HG03196 (cell line): ENCODE data around the gene DNM2.

Source experiments
- ATAC-seq: cut with Tn5 transposase; IDR thresholded peaks from one replicate; pipeline ENCODE4 v1.9.1; 2021; ENCODE audit not compliant: unreplicated experiment

DNM2 gene

DNA sequence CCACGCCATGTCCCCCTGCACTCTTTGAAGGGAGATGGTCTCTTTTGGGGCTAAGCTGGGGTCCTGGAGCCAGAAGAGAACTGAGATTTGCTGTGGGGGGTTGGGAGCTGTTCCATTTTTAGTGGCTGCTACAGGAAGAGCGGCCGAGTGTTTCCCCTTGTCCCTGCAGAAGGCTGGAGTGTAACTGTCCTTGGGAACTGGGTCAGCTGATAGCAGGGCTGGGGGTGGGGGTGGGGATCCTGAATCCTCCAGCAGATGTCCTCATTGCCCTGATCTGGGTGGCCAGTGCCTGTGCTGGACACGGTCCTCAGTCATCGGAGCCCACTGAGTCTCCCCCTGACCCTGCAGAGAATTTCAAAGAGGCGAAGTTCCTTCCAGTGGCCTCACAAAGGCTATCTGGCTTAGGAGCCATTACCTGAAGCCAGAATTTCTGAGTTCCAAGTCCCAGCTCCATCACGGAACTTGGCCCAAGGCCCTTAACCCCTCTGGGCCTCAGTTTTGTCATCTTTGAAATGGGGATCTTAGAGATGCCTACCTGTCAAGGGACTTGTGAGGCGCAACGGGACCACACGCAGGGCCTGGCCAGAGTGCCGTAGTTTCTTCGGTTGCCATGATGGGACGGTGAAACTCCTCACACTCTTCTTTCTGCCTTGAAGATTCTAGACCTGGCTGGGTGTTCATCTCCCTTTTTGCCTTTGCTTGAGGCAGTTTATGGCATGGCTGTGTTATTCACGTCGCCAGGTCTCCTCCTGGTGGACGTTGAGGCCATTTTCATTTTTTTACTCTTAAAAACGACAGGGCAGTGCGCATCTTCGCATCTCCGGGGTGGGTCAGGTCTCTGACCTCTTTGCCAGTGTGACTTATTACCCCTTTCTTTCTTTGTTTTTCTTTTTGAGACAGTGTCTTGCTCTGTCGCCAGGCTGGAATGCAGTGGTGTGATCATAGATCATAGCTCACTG is 51.9 kb downstream of the DNM2 start:
- ATAC-seq, result no peak

DNA sequence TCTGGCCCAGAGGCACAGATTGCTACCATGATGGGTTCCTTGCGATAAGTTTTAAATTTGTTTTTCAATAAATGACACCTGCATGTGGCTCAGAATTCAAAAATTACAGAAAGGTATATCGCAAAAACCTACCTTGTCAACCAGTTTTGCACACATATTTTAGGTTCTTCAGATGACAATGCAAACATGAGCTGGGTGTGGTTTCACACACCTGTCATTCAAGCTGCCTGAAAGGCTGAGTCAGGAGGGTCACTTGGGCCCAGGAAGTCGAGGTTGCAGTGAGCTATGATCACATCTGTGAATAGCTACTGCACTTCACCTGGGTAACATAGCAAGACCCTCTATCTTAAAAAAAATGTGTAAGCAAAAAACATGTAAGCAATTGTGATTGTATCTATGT is 56.1 kb downstream of the DNM2 start:
- ATAC-seq, result no peak

DNA sequence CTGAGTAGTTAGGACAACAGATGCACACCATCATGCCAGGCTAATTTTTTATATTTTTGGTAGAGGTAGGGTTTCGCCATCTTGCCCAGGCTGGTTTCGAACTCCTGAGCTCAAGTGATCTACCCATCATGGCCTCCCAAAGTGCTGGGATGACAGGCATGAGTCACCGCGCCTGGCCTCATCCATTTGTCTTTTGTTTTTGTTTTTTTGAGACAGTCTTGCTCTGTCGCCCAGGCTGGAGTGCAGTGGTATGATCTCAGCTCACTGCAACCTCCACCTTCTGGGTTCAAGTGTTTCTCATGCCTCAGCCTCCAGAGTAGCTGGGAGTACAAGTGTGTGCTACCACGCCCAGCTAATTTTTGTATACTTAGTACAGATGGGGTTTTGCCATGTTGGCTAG is 57.0 kb downstream of the DNM2 start:
- no peak for ATAC-seq

DNA sequence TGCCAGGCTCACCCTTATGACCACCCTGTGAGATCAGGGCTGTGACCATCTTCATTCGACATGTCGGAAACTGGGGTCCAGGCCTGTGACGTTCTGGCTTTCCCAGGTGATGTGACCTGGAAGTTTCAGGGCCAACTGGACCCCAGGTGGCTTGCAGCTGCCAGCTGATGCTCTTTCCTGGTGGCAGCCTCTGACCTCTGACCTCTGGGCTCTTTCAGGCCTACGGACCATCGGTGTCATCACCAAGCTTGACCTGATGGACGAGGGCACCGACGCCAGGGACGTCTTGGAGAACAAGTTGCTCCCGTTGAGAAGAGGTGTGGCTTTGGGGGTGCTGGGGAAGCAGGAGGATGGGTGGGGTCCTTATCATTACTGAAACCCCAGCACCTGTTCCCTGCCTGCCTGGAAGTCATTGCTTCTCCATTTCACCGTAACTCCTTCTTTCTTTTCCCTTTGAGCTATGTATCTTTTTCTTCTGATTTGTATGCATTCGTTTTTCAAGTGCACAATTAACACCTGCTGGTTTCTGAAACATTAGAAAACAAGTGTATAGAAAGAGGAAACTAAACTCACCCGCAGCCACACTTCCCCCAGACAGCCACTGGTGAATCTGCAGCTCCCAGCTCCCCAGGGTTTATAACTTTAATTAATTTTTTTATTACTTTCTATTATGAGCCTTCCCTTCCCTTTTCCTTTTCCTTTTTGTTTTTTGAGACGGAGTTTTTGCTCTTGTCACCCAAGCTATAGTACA is 59.2 kb downstream of the DNM2 start:
- ATAC-seq, result no peak

DNA sequence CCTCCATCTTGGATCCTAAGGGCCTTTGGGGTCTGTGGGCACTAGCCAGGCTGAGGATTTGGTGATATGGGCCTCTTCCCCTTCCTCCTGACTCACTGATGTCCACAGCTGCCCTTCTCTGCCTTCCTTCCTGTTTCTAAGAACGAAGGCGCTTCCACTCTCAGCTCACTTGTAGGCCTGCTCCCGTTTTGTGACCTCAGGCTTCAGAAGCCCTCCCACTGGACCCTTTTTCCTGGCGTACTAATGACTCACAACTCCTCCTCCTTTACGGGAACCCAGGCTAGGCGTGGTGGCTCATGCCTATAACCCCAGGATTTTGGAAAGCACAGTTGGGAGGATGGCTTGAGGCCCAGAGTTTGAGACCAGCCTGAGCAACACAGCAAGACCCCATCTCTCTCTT is 62.5 kb downstream of the DNM2 start:
- ATAC-seq, result no peak

- ATAC-seq, result no peak
These were observed 64.9 kb downstream of the DNM2 start for GRCh38 chr19:10782795-10783194.

DNA sequence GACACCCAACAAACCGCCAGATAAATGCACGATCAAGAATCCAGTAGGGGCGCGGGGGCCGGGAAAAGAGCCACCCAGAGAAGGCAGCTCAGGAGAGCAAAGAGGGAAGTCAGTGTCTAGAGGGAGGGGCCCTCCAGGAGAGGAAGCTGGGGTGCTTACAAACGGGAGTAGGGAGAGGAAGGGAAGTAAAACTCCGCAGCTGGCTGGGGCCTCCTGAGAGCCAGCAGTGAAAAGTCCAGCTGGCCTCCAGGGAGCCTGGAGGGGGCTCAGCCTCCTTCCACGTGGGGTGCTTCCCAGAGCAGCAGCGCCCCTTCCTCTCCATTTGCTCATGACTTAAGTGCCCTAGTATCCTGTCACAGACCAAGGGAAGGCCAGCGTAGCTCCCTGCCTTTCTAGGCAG is 66.4 kb downstream of the DNM2 start:
- no peak for ATAC-seq

GRCh38 chr19:10788146-10788545 is 70.3 kb downstream of the DNM2 start:
- ATAC-seq, result no peak

- no peak for ATAC-seq
These were observed 72.0 kb downstream of the DNM2 start for GRCh38 chr19:10789866-10790265.

- ATAC-seq, result no peak
These were observed 78.8 kb downstream of the DNM2 start for GRCh38 chr19:10796653-10797052.

DNA sequence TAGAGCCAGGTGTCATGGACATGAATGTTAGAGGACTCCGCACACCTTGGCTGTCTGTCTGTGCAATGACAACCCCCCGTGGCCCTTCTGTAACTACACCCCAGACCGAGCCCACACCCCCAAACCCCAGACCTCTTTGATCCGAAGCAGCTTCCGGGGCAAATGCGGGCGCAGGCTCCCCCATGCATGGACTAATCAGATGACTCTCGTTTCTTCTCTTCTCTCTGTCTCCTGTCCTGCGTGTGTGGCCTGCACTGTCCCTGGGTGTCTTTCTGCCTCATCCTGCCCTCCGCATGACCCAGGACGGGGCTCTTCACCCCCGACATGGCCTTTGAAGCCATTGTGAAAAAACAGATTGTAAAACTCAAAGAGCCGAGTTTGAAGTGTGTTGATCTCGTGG is 79.2 kb downstream of the DNM2 start:
- ATAC-seq, result no peak

GRCh38 chr19:10797541-10798256 is 79.8 kb downstream of the DNM2 start:
- ATAC-seq, result no peak

DNA sequence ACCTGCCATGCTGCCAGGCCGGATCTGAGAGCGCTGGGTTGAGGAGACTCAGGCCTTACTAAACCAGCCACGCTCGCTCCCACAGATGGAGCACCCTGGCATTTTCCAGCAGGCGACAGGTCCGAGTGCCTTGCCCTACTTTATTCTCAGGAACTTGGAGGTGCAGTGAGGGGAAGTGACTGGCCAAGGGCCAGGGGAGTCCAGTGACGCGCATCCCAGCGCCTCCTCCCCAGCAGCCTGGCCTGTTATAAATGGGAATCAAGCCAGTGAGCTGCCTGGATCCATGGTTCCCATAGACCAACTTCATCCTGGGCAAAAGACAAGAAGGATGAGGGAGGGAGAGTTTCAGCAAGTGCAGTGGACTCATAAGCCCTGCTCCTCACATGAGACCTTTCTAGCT is 82.6 kb downstream of the DNM2 start:
- ATAC-seq, result no peak

GRCh38 chr19:10802479-10802878 is 84.6 kb downstream of the DNM2 start:
- no peak for ATAC-seq

GRCh38 chr19:10803252-10803651 is 85.4 kb downstream of the DNM2 start:
- ATAC-seq, result no peak

GRCh38 chr19:10805065-10805757 is 87.3 kb downstream of the DNM2 start:
- ATAC-seq, result no peak

- no peak for ATAC-seq
These were observed 87.9 kb downstream of the DNM2 start for GRCh38 chr19:10805758-10806247.

- no peak for ATAC-seq
These were observed 91.2 kb downstream of the DNM2 start for GRCh38 chr19:10808937-10809649.

- no peak for ATAC-seq
These were observed 91.9 kb downstream of the DNM2 start for GRCh38 chr19:10809651-10810285.
